ENCODE data around the gene COX5A.
"Not testable (repeated sequence)": the region's sequence is repeated elsewhere in the genome, so short reads cannot be mapped to it uniquely, and the experiment has no call there.

COX5A gene

DNA sequence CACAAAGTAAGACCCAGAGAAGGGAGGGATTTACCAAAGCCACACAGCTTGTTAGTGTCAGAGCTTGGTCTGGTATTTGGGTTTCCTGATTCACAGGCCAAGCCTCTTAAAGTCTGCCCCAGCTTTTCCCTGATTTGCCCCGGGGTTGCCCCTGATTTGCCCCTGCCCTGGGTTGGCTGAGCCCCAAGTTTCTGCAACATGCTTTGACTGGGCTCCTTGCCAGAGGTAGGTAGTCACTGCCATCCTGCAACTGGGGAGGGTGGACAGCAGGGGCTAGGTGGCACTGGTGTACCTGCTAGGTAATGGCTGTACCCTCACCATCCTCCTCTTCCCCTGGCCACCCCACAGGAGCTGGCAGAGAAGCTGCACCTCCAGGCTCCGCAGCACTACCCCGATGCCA lies 45.6 kb downstream of the COX5A start:
- H3K9me3 ChIP-seq (ENCODE audit: control insufficient read depth, low read length) = no peaks in the 10 kb centered on the region
- H3K27ac ChIP-seq (ENCODE audit: insufficient read depth, low read depth, low read length, poor library complexity, severe bottlenecking) = no peak overlapping the region
- H3K4me3 ChIP-seq (ENCODE audit: insufficient read depth, low read depth, low read length) = no peak overlapping the region
- H3K27me3 ChIP-seq (ENCODE audit: control insufficient read depth, insufficient read depth, low read length, poor library complexity, severe bottlenecking) = no peaks in the 10 kb centered on the region
- H3K4me1 ChIP-seq (ENCODE audit: control insufficient read depth, insufficient read depth, low read length) = no peaks in the 10 kb centered on the region
- WGBS, 2 experiments = 95 to 97% methylated on average over 3 of the region's 3 CpGs
- H3K36me3 ChIP-seq (ENCODE audit: control insufficient read depth, insufficient read depth, low read length) = peaks cover 13% of the 10 kb centered on the region

DNA sequence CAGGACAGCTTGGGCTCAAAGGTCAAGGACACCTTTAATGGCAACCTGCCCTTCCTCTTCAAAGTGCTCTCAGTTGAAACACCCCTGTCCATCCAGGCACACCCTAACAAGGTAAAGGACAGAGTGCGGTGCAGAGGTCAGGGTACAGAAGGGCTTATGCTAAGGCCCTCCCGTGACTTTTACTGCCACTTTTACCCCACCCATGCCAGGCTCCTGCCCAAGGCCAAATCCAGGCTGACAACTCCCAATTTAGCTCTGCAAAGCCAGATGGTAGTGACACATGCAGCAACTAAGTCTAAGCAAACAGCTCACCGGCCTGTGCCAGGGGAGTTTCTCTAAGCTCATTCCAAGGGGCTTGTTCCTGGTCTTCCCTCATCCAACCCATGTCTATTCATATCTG lies 46.4 kb downstream of the COX5A start:
- Histone ChIP-seq H3K27ac (ENCODE audit: insufficient read depth, low read depth, low read length, poor library complexity, severe bottlenecking) (no peak overlapping the region), H3K36me3 (ENCODE audit: control insufficient read depth, insufficient read depth, low read length) (peaks cover 12% of the 10 kb centered on the region), H3K9me3 (ENCODE audit: control insufficient read depth, low read length) (no peaks in the 10 kb centered on the region), H3K4me1 (ENCODE audit: control insufficient read depth, insufficient read depth, low read length) (no peaks in the 10 kb centered on the region), H3K27me3 (ENCODE audit: control insufficient read depth, insufficient read depth, low read length, poor library complexity, severe bottlenecking) (no peaks in the 10 kb centered on the region), H3K4me3 (ENCODE audit: insufficient read depth, low read depth, low read length) (no peak overlapping the region)
- 91 to 93% methylated on average over 3 of the region's 3 CpGs for WGBS, 2 experiments

DNA sequence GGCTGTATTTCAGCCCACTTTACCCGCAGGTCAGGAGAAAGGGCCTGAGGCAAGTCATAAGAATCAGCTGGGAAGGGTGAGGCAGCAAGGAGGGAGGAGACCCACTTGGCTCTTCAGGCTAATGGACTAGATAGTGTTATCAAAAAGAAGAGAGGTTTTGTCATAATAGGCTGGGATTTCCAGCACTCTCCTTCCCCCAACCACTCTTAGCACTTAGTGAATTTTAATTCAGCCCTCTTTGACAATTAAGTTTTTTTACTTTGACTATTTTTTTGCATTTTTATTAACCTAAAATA lies 47.3 kb downstream of the COX5A start:
- Histone ChIP-seq H3K27ac (ENCODE audit: insufficient read depth, low read depth, low read length, poor library complexity, severe bottlenecking) (no peak overlapping the region), H3K27me3 (ENCODE audit: control insufficient read depth, insufficient read depth, low read length, poor library complexity, severe bottlenecking) (no peaks in the 10 kb centered on the region), H3K9me3 (ENCODE audit: control insufficient read depth, low read length) (no peaks in the 10 kb centered on the region), H3K4me3 (ENCODE audit: insufficient read depth, low read depth, low read length) (peak overlapping the region; percentile 93), H3K4me1 (ENCODE audit: control insufficient read depth, insufficient read depth, low read length) (no peaks in the 10 kb centered on the region), H3K36me3 (ENCODE audit: control insufficient read depth, insufficient read depth, low read length) (peaks cover 12% of the 10 kb centered on the region)
- 6 to 11% methylated on average over 1 of the region's 1 CpG for WGBS, 2 experiments

DNA sequence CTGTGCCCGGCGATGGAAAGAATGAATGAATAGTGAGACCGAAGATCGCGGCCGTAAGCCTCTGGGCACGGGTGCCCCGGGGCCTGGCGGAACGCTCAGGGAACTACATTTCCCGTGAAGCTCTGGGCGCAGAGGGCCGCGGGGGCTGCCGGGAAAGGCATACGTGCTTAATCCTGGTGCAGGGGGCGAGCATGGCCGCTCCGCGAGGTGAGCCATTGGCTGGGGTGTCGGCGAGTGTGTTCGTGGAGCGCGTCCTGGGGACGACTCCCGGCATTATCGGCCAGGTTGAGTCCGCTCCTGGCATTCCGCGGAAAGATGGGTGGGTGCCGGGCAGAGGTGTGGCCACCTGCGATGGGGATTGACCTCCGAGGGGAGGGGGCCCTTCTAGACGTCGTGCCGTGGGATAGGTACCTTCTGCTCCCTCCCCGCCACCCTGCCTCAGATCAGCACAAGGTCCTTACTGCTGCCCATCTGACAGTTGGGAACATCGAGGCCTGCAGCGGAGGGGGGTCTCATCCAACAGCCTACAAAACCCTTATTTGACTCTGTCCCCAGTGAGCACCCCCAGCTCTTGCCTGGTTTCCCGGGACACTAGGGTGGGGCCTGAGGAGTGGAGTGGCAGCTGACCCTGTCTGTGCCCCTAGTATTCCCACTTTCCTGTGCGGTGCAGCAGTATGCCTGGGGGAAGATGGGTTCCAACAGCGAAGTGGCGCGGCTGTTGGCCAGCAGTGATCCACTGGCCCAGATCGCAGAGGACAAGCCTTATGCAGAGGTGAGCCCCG lies 47.8 kb downstream of the COX5A start, which contains the start of gene MPI:
Gene MPI (plus strand): TSS at position 160 of the 782 bp plus-strand sequence. CDS start 32 bp downstream, at position 192.
- H3K27ac ChIP-seq (ENCODE audit: insufficient read depth, low read depth, low read length, poor library complexity, severe bottlenecking) = no peak within 1 kb of the TSS

DNA sequence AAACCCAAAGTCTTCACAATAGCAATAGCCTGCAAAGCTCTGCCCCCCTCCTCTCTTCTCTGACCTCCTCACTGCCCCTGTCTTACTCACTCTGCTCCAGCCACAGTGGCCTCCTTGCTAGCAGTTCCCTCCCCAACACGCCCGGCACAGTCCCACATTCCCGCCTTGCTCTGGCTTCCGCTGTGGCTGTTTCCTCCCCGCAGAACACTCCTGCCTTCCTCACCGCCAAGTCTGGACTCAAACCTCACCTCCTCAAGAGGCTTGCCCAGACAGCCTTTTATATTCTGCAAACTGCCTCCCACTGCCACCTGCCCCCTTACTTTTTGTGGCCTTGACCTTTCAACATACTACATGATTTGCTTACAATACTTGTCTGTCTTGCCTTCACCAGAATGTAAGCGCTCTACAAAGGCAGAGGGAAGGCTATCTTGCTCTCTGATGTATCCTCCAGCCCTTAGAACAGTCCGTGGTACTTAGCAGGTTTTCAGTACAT lies 48.4 kb downstream of the COX5A start:
- no peak overlapping the region for H3K27ac ChIP-seq (ENCODE audit: insufficient read depth, low read depth, low read length, poor library complexity, severe bottlenecking)
- 44 to 47% methylated on average over 8 of the region's 8 CpGs for WGBS, 2 experiments

More for the DNA sequence above, 47.8 kb downstream of the COX5A start, which contains the start of gene MPI:
- H3K27me3 ChIP-seq (ENCODE audit: control insufficient read depth, insufficient read depth, low read length, poor library complexity, severe bottlenecking) = no peaks in the 10 kb centered on the region
- H3K4me3 ChIP-seq (ENCODE audit: insufficient read depth, low read depth, low read length) = peak within 1 kb of the TSS; percentile 93
- peaks cover 12% of the 10 kb centered on the region for H3K36me3 ChIP-seq (ENCODE audit: control insufficient read depth, insufficient read depth, low read length)
- H3K9me3 ChIP-seq (ENCODE audit: control insufficient read depth, low read length) = no peaks in the 10 kb centered on the region
- H3K4me1 ChIP-seq (ENCODE audit: control insufficient read depth, insufficient read depth, low read length) = no peaks in the 10 kb centered on the region
- 3% methylated on average over 47 of the region's 47 CpGs for WGBS, 2 experiments

DNA sequence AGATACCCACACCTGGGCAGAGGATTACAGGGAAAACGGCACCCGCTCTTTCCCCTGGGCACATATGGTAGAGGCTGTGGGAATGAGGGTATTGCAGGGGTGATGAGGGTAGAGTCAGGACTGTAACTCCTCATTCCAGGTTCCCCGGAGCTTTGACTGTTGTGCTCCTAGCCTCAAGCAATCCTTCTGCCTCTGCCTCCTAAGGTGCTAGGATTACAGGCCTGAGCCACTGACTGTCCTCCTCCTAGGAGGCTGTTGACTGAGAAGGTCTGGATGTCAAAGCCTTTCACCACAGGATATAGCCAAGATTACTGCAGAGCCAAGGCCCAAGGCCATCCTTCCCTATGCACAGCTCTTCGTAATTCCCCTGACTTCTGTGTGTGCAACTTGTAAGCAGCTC lies 49.2 kb downstream of the COX5A start:
- no peak overlapping the region for H3K27ac ChIP-seq (ENCODE audit: insufficient read depth, low read depth, low read length, poor library complexity, severe bottlenecking)
- no peaks in the 10 kb centered on the region for H3K27me3 ChIP-seq (ENCODE audit: control insufficient read depth, insufficient read depth, low read length, poor library complexity, severe bottlenecking)
- H3K36me3 ChIP-seq (ENCODE audit: control insufficient read depth, insufficient read depth, low read length) = peaks cover 12% of the 10 kb centered on the region
- H3K9me3 ChIP-seq (ENCODE audit: control insufficient read depth, low read length) = no peaks in the 10 kb centered on the region
- H3K4me1 ChIP-seq (ENCODE audit: control insufficient read depth, insufficient read depth, low read length) = no peaks in the 10 kb centered on the region
- no peak overlapping the region for H3K4me3 ChIP-seq (ENCODE audit: insufficient read depth, low read depth, low read length)
- WGBS, 2 experiments = 96% methylated on average over 4 of the region's 4 CpGs

More for the DNA sequence above, 48.4 kb downstream of the COX5A start:
- H3K27me3 ChIP-seq (ENCODE audit: control insufficient read depth, insufficient read depth, low read length, poor library complexity, severe bottlenecking) = no peaks in the 10 kb centered on the region
- H3K4me3 ChIP-seq (ENCODE audit: insufficient read depth, low read depth, low read length) = peak overlapping the region; percentile 93
- H3K9me3 ChIP-seq (ENCODE audit: control insufficient read depth, low read length) = no peaks in the 10 kb centered on the region
- H3K4me1 ChIP-seq (ENCODE audit: control insufficient read depth, insufficient read depth, low read length) = no peaks in the 10 kb centered on the region
- peaks cover 12% of the 10 kb centered on the region for H3K36me3 ChIP-seq (ENCODE audit: control insufficient read depth, insufficient read depth, low read length)

DNA sequence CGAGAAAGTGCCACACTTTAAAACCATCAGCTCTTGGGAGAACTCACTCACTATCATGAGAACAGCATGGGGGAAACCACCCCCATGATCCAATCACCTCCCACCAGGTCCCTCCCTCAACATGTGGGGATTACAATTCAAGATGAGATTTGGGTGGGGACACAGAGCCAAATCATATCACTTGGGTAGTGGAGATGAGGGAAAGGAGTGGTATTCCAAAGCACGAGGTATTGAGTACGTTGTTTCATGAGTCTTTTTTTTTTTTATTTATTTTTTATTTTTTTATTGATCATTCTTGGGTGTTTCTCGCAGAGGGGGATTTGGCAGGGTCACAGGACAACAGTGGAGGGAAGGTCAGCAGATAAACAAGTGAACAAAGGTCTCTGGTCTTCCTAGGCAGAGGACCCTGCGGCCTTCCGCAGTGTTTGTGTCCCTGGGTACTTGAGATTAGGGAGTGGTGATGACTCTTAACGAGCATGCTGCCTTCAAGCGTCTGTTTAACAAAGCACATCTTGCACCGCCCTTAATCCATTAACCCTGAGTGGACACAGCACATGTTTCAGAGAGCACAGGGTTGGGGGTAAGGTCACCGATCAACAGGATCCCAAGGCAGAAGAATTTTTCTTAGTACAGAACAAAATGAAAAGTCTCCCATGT lies 50.2 kb downstream of the COX5A start:
- not testable (repeated sequence) for H3K4me1 ChIP-seq (ENCODE audit: control insufficient read depth, insufficient read depth, low read length); H3K9me3 ChIP-seq (ENCODE audit: control insufficient read depth, low read length); H3K4me3 ChIP-seq (ENCODE audit: insufficient read depth, low read depth, low read length); H3K36me3 ChIP-seq (ENCODE audit: control insufficient read depth, insufficient read depth, low read length); H3K27me3 ChIP-seq (ENCODE audit: control insufficient read depth, insufficient read depth, low read length, poor library complexity, severe bottlenecking); H3K27ac ChIP-seq (ENCODE audit: insufficient read depth, low read depth, low read length, poor library complexity, severe bottlenecking)
- WGBS, 2 experiments = 78 to 91% methylated on average over 1 to 5 of the region's 10 CpGs

DNA sequence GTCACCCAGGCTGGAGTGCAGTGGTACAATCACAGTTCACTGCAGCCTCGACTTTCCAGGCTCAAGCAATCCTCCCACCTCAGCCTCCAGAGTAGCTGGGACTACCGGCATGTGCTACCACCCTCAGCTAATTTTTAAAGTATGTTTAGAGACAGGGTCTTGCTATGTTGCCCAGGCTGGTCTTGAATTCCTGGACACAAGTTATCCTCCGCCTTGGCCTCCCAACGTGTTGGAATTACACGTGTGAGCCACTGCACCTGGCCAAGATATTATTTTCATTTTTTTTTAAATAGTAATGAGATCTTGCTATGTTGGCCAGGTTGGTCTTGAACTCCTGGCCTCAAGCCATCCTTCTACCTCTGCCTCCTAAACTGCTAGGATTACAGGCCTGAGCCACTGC lies 52.4 kb downstream of the COX5A start:
- 91 to 95% methylated on average over 5 of the region's 5 CpGs for WGBS, 2 experiments
- H3K4me1 ChIP-seq (ENCODE audit: control insufficient read depth, insufficient read depth, low read length) = no peaks in the 10 kb centered on the region
- no peak overlapping the region for H3K4me3 ChIP-seq (ENCODE audit: insufficient read depth, low read depth, low read length)
- no peaks in the 10 kb centered on the region for H3K9me3 ChIP-seq (ENCODE audit: control insufficient read depth, low read length)
- no peak overlapping the region for H3K27ac ChIP-seq (ENCODE audit: insufficient read depth, low read depth, low read length, poor library complexity, severe bottlenecking)
- no peaks in the 10 kb centered on the region for H3K27me3 ChIP-seq (ENCODE audit: control insufficient read depth, insufficient read depth, low read length, poor library complexity, severe bottlenecking)
- no peaks in the 10 kb centered on the region for H3K36me3 ChIP-seq (ENCODE audit: control insufficient read depth, insufficient read depth, low read length)

DNA sequence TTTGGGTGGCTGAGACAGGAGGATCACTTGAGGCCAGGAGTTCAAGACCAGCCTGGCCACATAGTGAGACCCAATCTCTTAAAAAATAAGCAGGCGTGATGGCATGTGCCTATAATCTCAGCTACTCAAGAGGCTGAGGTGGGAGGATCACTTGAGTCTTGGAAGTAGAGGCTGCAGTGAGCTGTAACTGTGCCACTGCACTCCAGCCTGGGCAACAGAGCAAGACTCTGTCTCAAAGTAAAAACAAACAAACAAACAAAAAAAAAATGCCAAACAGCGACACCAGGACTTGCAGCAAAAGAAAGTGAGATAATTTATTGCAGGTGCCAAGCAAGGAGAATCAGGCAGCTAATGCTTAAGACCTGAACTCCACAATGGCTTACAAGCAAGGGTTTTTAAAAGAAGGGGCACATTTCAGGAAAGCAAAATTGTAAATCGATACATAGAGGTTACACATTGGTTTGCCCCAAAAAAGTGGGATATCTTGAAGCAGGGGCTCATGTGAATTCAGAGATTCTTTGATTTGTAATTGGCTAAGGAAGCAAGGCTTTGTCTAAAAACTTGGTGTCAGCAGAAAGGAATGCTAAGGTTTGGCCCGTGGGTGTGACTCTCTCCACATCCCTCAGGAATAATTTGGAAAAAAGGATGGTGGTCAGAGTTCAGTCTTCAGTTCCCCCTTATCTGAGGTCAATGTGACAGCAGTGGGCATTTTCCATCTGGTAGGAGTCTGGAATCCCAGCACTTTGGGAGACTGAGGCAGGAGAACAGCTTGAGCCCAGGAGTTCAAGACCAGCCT lies 53.2 kb downstream of the COX5A start:
- no peak overlapping the region for H3K27ac ChIP-seq (ENCODE audit: insufficient read depth, low read depth, low read length, poor library complexity, severe bottlenecking)
- WGBS, 2 experiments = 81 to 83% methylated on average over 4 of the region's 4 CpGs

DNA sequence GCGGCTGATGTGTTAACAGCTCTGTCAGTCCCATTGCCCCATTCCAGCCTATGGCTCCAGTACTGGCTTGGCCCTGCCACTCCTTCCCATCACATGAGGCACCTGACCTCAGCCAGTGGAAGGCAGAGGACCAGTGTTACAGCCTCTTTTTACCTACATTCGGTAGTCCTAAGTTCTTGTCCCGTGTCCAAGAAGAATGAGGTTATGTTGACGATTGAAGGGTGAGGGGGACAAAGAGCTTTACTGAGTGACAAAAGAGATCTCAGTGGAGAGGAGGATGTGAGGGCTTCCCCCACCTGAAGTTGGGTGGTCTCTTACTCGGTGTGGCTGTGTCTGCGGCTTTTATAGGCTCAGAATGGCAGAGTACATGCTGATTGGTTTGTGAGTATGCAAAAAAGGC lies 55.3 kb downstream of the COX5A start:
- no peak overlapping the region for H3K27ac ChIP-seq (ENCODE audit: insufficient read depth, low read depth, low read length, poor library complexity, severe bottlenecking)
- no peak overlapping the region for H3K4me3 ChIP-seq (ENCODE audit: insufficient read depth, low read depth, low read length)
- no peaks in the 10 kb centered on the region for H3K4me1 ChIP-seq (ENCODE audit: control insufficient read depth, insufficient read depth, low read length)
- 93 to 94% methylated on average over 6 of the region's 6 CpGs for WGBS, 2 experiments
- no peaks in the 10 kb centered on the region for H3K9me3 ChIP-seq (ENCODE audit: control insufficient read depth, low read length)
- H3K36me3 ChIP-seq (ENCODE audit: control insufficient read depth, insufficient read depth, low read length) = no peaks in the 10 kb centered on the region
- no peaks in the 10 kb centered on the region for H3K27me3 ChIP-seq (ENCODE audit: control insufficient read depth, insufficient read depth, low read length, poor library complexity, severe bottlenecking)

More for the DNA sequence above, 53.2 kb downstream of the COX5A start:
- Histone ChIP-seq H3K36me3 (ENCODE audit: control insufficient read depth, insufficient read depth, low read length) (no peaks in the 10 kb centered on the region), H3K4me1 (ENCODE audit: control insufficient read depth, insufficient read depth, low read length) (no peaks in the 10 kb centered on the region), H3K9me3 (ENCODE audit: control insufficient read depth, low read length) (no peaks in the 10 kb centered on the region), H3K4me3 (ENCODE audit: insufficient read depth, low read depth, low read length) (no peak overlapping the region), H3K27me3 (ENCODE audit: control insufficient read depth, insufficient read depth, low read length, poor library complexity, severe bottlenecking) (no peaks in the 10 kb centered on the region)

Measured in ectodermal cell (in vitro differentiated cells).